HepG2 (cell line): ENCODE results near the gene CLDN3. TPM values are rescaled to one million over a fixed set of nuclear protein-coding genes. Genes with fewer than 3 reads are reported as not detected.
A peak's percentile ranks its signal among the peaks of the same experiment; 100 is the strongest.

Experiments
- ASH2L ChIP-seq: fragments of 300-600, 200-600 bp; sonication (generic); IDR thresholded peaks from 2 replicates; pipeline ENCODE4 v1.7.0; 2017; ENCODE audit warnings: low read depth, mild to moderate bottlenecking, moderate library complexity, mixed read lengths, low read length; ENCODE audit not compliant: insufficient read length
- CEBPG ChIP-seq: IDR thresholded peaks from 2 replicates; pipeline ENCODE4 v1.6.1; 2016
- DR1 ChIP-seq: sonication (generic); formaldehyde crosslinking; IDR thresholded peaks from 2 replicates; pipeline ENCODE4 v1.8.0; 2021; ENCODE audit warnings: mild to moderate bottlenecking, missing genetic modification reagents, inconsistent platforms
- ELF1 ChIP-seq: sonication (generic); formaldehyde crosslinking; IDR thresholded peaks from 2 replicates; pipeline ENCODE4 v1.4.0; 2020; ENCODE audit warnings: missing genetic modification reagents
- GPN1 ChIP-seq: sonication (generic); formaldehyde crosslinking; IDR thresholded peaks from 2 replicates; pipeline ENCODE4 v1.5.1; 2020; ENCODE audit warnings: missing genetic modification reagents, borderline replicate concordance
- PAWR ChIP-seq: sonication (generic); formaldehyde crosslinking; IDR thresholded peaks from 2 replicates; pipeline ENCODE4 v1.4.0; 2020; ENCODE audit warnings: missing genetic modification reagents, mild to moderate bottlenecking, borderline replicate concordance
- PHF21A ChIP-seq: sonication (generic); formaldehyde crosslinking; IDR thresholded peaks from 2 replicates; pipeline ENCODE4 v1.5.0; 2020; ENCODE audit warnings: mild to moderate bottlenecking, missing genetic modification reagents
- PRPF4 ChIP-seq: fragments of 200-400 bp; formaldehyde crosslinking; IDR thresholded peaks from 2 replicates; pipeline ENCODE4 v1.6.1; 2016; ENCODE audit warnings: low read length, low read depth; ENCODE audit not compliant: poor library complexity, severe bottlenecking
- RBM22 ChIP-seq: fragments of 200-400 bp; formaldehyde crosslinking; optimal IDR thresholded peaks from 2 replicates; pipeline ENCODE3; 2017; ENCODE audit warnings: mild to moderate bottlenecking, low read length, moderate library complexity
- SNAI1 ChIP-seq: sonication (generic); formaldehyde crosslinking; IDR thresholded peaks from 2 replicates; pipeline ENCODE4 v1.5.0; 2020; ENCODE audit warnings: mild to moderate bottlenecking, missing genetic modification reagents, borderline replicate concordance
- SRSF9 ChIP-seq: fragments of 200-400 bp; formaldehyde crosslinking; IDR thresholded peaks from 2 replicates; pipeline ENCODE4 v1.6.1; 2018; ENCODE audit warnings: borderline replicate concordance, mild to moderate bottlenecking, low read depth, low read length; ENCODE audit not compliant: insufficient read depth, poor library complexity, severe bottlenecking
- ZBTB7B ChIP-seq: sonication (generic); formaldehyde crosslinking; IDR thresholded peaks from 2 replicates; pipeline ENCODE4 v1.4.0; 2020; ENCODE audit warnings: missing genetic modification reagents
- ZFX ChIP-seq: sonication (generic); formaldehyde crosslinking; IDR thresholded peaks from 2 replicates; pipeline ENCODE4 v1.4.0; 2020; ENCODE audit warnings: mild to moderate bottlenecking, low read depth, missing genetic modification reagents, moderate library complexity
- ZGPAT ChIP-seq: IDR thresholded peaks from 2 replicates; pipeline ENCODE4 v1.6.1; 2016; ENCODE audit warnings: mild to moderate bottlenecking
- ZKSCAN1 ChIP-seq: fragments of 150-350 bp; IDR thresholded peaks from 2 replicates; pipeline ENCODE4 v1.6.1; 2014; ENCODE audit warnings: low read length
- ZNF232 ChIP-seq: sonication (generic); formaldehyde crosslinking; IDR thresholded peaks from 2 replicates; pipeline ENCODE4 v1.4.0; 2020; ENCODE audit warnings: missing genetic modification reagents, borderline replicate concordance
- ZNF547 ChIP-seq: sonication (generic); formaldehyde crosslinking; IDR thresholded peaks from 2 replicates; pipeline ENCODE4 v1.5.1; 2020; ENCODE audit warnings: mild to moderate bottlenecking, missing genetic modification reagents
- ZNF670 ChIP-seq: sonication (generic); formaldehyde crosslinking; IDR thresholded peaks from 2 replicates; pipeline ENCODE4 v1.8.0; 2022; ENCODE audit warnings: mild to moderate bottlenecking, missing genetic modification reagents, borderline replicate concordance
- polyA plus RNA-seq, 8 experiments: library from polyadenylated mRNA; depleted of rRNA in 3 of 8; stranded (reverse) in 7 of 8; unstranded in 1 of 8; fragments of >200 nt; fragmentation: Illumina TruSeq in 4 of 8; extraction: Trizol in 4 of 8; gene quantifications; 2 replicates each; pipeline versions ENCODE4 v1.2.1 to v1.2.3, GENCODE V29; 2011 to 2016; ENCODE audit warnings: low read depth in 4 of 8, missing spikeins in 1 of 8, mixed read lengths in 1 of 8; ENCODE audit not compliant: insufficient read depth in 1 of 8
- total RNA-seq, 5 experiments: library from RNA; depleted of rRNA; stranded (reverse); fragments of >200 nt; fragmentation: Illumina TruSeq; extraction: Trizol; gene quantifications; 2 replicates each; pipeline ENCODE4 v1.2.3, GENCODE V29; 2016; ENCODE audit warnings: low read depth in 1 of 5
- TF ChIP-seq, protein P1 (sequence below): sonication (generic); formaldehyde crosslinking; IDR thresholded peaks from 2 replicates; pipeline ENCODE4 v1.8.1; 2023; ENCODE audit warnings: mild to moderate bottlenecking, inconsistent platforms, moderate library complexity, missing genetic modification reagents, borderline replicate concordance
- TF ChIP-seq, protein P2 (sequence below): sonication (generic); formaldehyde crosslinking; IDR thresholded peaks from 2 replicates; pipeline ENCODE4 v1.5.0; 2020; ENCODE audit warnings: mild to moderate bottlenecking, missing genetic modification reagents, moderate library complexity

CLDN3 gene
- total and polyA plus RNA-seq, 2 of the 13 experiments (the other 11 are each of a cell fraction or from before 2014, with no cell fraction given) = 0.31 to 0.51 TPM

DNA sequence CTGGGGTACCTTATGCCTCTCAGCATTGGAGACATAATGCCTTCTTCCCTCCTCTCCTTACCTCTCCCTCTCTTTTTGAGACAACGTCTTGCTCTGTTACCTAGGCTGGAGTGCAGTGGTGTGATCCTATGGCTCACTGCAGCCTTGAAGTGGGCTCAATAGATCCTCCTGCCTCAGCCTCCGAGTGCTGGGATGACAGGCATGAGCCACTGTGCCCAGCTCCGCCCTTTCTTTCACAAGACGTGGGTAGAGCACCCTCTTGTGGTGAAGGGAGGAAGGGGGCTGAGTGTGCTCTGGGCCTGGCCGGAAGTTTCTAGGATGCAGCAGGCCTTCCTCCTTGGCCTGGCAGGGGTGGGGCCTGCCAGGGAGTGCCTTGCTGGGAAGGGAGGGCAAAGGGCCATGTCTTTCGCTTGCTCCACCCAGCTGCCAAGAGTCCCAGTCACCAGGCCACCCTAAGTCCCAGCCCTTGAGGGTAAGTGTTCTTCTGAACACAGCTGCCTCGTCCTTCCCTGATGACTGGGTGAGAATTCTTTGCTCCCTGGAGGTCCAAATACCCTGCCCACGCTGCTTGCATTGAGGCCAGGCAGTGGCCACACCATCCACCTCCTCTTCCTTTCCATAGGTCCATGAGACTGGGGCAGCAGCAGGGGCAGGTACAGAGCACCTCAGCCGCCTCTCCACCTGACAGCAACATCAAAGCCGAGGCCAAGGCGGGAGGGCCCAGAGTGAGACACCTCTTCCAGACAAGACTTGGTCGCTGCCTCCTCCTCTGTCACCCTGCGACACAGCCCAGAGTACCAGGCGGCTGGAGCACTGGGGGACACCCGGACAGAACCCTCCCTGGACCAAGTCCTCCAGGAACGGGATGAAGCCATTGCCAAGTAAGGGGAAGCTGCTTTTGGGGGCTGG, 35.2 kb downstream of the CLDN3 start (continued):
- no peak for TF ChIP-seq GPN1 (CRISPR knock-in tag)
- TF ChIP-seq ZKSCAN1 = no peak
- TF ChIP-seq ZNF547 (CRISPR knock-in tag) = no peak
- TF ChIP-seq ZGPAT (CRISPR knock-in tag) = 0 out of 2 replicates have a peak, but pooled peaks have one; percentile 27
- TF ChIP-seq ZBTB7B (CRISPR knock-in tag) = no peak
- TF ChIP-seq, protein P1, sequence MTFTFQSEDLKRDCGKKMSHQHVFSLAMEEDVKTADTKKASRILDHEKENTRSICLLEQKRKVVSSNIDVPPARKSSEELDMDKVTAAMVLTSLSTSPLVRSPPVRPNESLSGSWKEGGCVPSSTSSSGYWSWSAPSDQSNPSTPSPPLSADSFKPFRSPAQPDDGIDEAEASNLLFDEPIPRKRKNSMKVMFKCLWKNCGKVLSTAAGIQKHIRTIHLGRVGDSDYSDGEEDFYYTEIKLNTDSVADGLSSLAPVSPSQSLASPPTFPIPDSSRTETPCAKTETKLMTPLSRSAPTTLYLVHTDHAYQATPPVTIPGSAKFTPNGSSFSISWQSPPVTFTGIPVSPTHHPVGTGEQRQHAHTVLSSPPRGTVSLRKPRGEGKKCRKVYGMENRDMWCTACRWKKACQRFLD (CRISPR knock-in tag) = no peak
- TF ChIP-seq PAWR = no peak
- peak; percentile 65 for TF ChIP-seq ELF1
- no peak; the same call in 1 of the 2 replicates for TF ChIP-seq ZNF670
- no peak for TF ChIP-seq SRSF9
- TF ChIP-seq RBM22 = peak; percentile 17
- TF ChIP-seq PRPF4 = no peak
- no peak for TF ChIP-seq ASH2L
- no peak for TF ChIP-seq DR1 (CRISPR knock-in tag)
- peak; percentile 64 for TF ChIP-seq CEBPG
- TF ChIP-seq PHF21A (CRISPR knock-in tag) = no peak
- no peak for TF ChIP-seq ZNF232
- TF ChIP-seq, protein P2, sequence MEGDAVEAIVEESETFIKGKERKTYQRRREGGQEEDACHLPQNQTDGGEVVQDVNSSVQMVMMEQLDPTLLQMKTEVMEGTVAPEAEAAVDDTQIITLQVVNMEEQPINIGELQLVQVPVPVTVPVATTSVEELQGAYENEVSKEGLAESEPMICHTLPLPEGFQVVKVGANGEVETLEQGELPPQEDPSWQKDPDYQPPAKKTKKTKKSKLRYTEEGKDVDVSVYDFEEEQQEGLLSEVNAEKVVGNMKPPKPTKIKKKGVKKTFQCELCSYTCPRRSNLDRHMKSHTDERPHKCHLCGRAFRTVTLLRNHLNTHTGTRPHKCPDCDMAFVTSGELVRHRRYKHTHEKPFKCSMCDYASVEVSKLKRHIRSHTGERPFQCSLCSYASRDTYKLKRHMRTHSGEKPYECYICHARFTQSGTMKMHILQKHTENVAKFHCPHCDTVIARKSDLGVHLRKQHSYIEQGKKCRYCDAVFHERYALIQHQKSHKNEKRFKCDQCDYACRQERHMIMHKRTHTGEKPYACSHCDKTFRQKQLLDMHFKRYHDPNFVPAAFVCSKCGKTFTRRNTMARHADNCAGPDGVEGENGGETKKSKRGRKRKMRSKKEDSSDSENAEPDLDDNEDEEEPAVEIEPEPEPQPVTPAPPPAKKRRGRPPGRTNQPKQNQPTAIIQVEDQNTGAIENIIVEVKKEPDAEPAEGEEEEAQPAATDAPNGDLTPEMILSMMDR (CRISPR knock-in tag) = peak; percentile 98
- TF ChIP-seq SNAI1 = no peak
- TF ChIP-seq ZFX = peak; percentile 89
